WTC11 (cell line): ENCODE measurements around the gene AANAT.

Source experiments
- NR2C2 ChIP-seq: sonication (generic); formaldehyde crosslinking; IDR thresholded peaks from 2 replicates; pipeline ENCODE4 v1.8.0; 2022; ENCODE audit warnings: mild to moderate bottlenecking, missing genetic modification reagents
- TF ChIP-seq, protein P1 (sequence below): fragments of 200-600 bp; IDR thresholded peaks from 2 replicates; pipeline ENCODE4 v1.8.0; 2022; ENCODE audit warnings: antibody characterized with exemption
- TF ChIP-seq, protein P2 (sequence below): sonication (generic); formaldehyde crosslinking; IDR thresholded peaks from 2 replicates; pipeline ENCODE4 v1.8.1; 2022; ENCODE audit warnings: missing genetic modification reagents, borderline replicate concordance

DNA sequence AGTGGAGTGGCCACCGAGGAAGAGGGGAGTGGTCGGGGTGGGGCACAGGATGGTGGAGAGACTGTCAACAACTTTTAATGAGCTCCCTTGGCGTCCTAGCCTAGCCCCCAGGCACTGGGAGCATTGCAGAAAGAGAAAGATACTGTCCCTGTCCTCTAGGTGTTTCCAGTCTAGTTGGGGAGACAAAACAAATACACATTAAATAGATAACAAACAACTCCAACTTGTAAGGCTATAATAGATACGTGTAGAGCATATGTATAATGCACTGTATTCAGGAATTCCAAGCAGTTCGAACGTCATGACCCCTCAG, 14.0 kb upstream of the AANAT start:
- TF ChIP-seq, protein P1, sequence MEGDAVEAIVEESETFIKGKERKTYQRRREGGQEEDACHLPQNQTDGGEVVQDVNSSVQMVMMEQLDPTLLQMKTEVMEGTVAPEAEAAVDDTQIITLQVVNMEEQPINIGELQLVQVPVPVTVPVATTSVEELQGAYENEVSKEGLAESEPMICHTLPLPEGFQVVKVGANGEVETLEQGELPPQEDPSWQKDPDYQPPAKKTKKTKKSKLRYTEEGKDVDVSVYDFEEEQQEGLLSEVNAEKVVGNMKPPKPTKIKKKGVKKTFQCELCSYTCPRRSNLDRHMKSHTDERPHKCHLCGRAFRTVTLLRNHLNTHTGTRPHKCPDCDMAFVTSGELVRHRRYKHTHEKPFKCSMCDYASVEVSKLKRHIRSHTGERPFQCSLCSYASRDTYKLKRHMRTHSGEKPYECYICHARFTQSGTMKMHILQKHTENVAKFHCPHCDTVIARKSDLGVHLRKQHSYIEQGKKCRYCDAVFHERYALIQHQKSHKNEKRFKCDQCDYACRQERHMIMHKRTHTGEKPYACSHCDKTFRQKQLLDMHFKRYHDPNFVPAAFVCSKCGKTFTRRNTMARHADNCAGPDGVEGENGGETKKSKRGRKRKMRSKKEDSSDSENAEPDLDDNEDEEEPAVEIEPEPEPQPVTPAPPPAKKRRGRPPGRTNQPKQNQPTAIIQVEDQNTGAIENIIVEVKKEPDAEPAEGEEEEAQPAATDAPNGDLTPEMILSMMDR, result no peak
- TF ChIP-seq, protein P2, sequence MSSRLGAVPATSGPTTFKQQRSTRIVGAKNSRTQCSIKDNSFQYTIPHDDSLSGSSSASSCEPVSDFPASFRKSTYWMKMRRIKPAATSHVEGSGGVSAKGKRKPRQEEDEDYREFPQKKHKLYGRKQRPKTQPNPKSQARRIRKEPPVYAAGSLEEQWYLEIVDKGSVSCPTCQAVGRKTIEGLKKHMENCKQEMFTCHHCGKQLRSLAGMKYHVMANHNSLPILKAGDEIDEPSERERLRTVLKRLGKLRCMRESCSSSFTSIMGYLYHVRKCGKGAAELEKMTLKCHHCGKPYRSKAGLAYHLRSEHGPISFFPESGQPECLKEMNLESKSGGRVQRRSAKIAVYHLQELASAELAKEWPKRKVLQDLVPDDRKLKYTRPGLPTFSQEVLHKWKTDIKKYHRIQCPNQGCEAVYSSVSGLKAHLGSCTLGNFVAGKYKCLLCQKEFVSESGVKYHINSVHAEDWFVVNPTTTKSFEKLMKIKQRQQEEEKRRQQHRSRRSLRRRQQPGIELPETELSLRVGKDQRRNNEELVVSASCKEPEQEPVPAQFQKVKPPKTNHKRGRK (CRISPR knock-in tag), result no peak
- TF ChIP-seq NR2C2 (CRISPR knock-in tag), result no peak
